GM23248 (cell line): ENCODE results near the gene MGMT. TPM values are rescaled to one million over a fixed set of nuclear protein-coding genes. Genes with fewer than 3 reads are reported as not detected.

Experiments
- DNase-seq: peaks from one replicate; pipeline ENCODE4 v3.0.0-alpha.2; 2015
- H2AFZ ChIP-seq: fragments of 200-600 bp; sonication (generic); 2 replicates; pipeline ENCODE4 v1.6.1; 2016; ENCODE audit warnings: antibody characterized with exemption
- H3F3A ChIP-seq: fragments of 200-600 bp; sonication (generic); 2 replicates; pipeline ENCODE4 v1.6.1; 2016; ENCODE audit warnings: mild to moderate bottlenecking, antibody characterized with exemption, mixed run types; ENCODE audit not compliant: insufficient read depth
- H3K27ac ChIP-seq: fragments of 200-600 bp; sonication (generic); 2 replicates; pipeline ENCODE4 v1.5.1; 2016; ENCODE audit warnings: mild to moderate bottlenecking
- H3K27me3 ChIP-seq: fragments of 200-600 bp; sonication (generic); replicated peaks from 2 replicates; pipeline ENCODE4 v1.6.1; 2016; ENCODE audit warnings: mild to moderate bottlenecking; ENCODE audit not compliant: insufficient read depth
- H3K36me3 ChIP-seq: fragments of 200-600 bp; sonication (generic); 2 replicates; pipeline ENCODE4 v1.6.1; 2016; ENCODE audit warnings: low read depth, mild to moderate bottlenecking
- H3K4me1 ChIP-seq: fragments of 200-600 bp; sonication (generic); 2 replicates; pipeline ENCODE4 v1.6.1; 2016; ENCODE audit warnings: mild to moderate bottlenecking; ENCODE audit not compliant: insufficient read depth
- H3K4me2 ChIP-seq: fragments of 200-600 bp; sonication (generic); one replicate; pipeline ENCODE4 v1.6.1; 2016; ENCODE audit warnings: mild to moderate bottlenecking; ENCODE audit not compliant: unreplicated experiment
- H3K4me3 ChIP-seq: fragments of 200-600 bp; sonication (generic); 2 replicates; pipeline ENCODE4 v1.5.1; 2016; ENCODE audit warnings: mild to moderate bottlenecking
- H3K79me2 ChIP-seq: fragments of 200-600 bp; sonication (generic); 2 replicates; pipeline ENCODE4 v1.6.1; 2016; ENCODE audit warnings: mild to moderate bottlenecking; ENCODE audit not compliant: insufficient read depth
- H3K9ac ChIP-seq: fragments of 200-600 bp; sonication (generic); 2 replicates; pipeline ENCODE4 v1.6.1; 2016; ENCODE audit warnings: mild to moderate bottlenecking
- H3K9me2 ChIP-seq: fragments of 200-600 bp; sonication (generic); 2 replicates; pipeline ENCODE4 v1.6.1; 2016; ENCODE audit warnings: mixed run types, mild to moderate bottlenecking, moderate library complexity; ENCODE audit not compliant: insufficient read depth
- H3K9me3 ChIP-seq: fragments of 200-600 bp; sonication (generic); one replicate; pipeline ENCODE4 v1.6.1; 2017; ENCODE audit warnings: low read depth
- H4K20me1 ChIP-seq: fragments of 200-600 bp; sonication (generic); 2 replicates; pipeline ENCODE4 v1.6.0; 2016; ENCODE audit not compliant: insufficient read depth
- EZH2 ChIP-seq: fragments of 200-600 bp; sonication (generic); IDR thresholded peaks from 2 replicates; pipeline ENCODE4 v1.6.1; 2018; ENCODE audit warnings: antibody characterized with exemption, mild to moderate bottlenecking; ENCODE audit not compliant: insufficient read depth, poor library complexity, severe bottlenecking
- EZH2phosphoT487 ChIP-seq: fragments of 200-600 bp; sonication (generic); IDR thresholded peaks from 2 replicates; pipeline ENCODE4 v1.6.1; 2018; ENCODE audit warnings: antibody characterized with exemption, moderate library complexity, mild to moderate bottlenecking, low read depth; ENCODE audit not compliant: insufficient read depth
- WGBS, 2 experiments: methylation state at CpG; one replicate each; pipeline ENCODE4 v1.1.6; 2015 to 2017; ENCODE audit warnings: low lambda C conversion rate in 2 of 2, low coverage in 1 of 2; ENCODE audit errors: missing lambda C conversion rate in 2 of 2; 5-methylcytosine and 5-hydroxymethylcytosine counted together
- in situ Hi-C: fragments of 300-500 bp; cut with MboI; formaldehyde crosslinking; loops from 2 replicates; pipeline ENCODE4 v1.15.0; 2020
- polyA plus RNA-seq: library from polyadenylated mRNA; unstranded; fragments of >200 nt; fragmentation: Nextera tagmentation; extraction: Ambion mirVana; gene quantifications from 2 replicates; pipeline ENCODE4 v1.2.1, GENCODE V29; 2016
- total RNA-seq: library from RNA; depleted of rRNA; stranded (reverse); fragments of >200 nt; shearing (Covaris generic); gene quantifications from 2 replicates; pipeline ENCODE4 v1.2.3, GENCODE V29; 2014

Gene MGMT
- total and polyA plus RNA-seq, 2 experiments from 2014 or later, result 28.5 to 35.1 TPM

- DNase-seq, result no peak
- H3K4me2 ChIP-seq, result no peak overlapping the region
- no peak overlapping the region for H3K9ac ChIP-seq
Measured at GRCh38 chr10:129605986-129606518, 139.0 kb downstream of the MGMT start.

DNA sequence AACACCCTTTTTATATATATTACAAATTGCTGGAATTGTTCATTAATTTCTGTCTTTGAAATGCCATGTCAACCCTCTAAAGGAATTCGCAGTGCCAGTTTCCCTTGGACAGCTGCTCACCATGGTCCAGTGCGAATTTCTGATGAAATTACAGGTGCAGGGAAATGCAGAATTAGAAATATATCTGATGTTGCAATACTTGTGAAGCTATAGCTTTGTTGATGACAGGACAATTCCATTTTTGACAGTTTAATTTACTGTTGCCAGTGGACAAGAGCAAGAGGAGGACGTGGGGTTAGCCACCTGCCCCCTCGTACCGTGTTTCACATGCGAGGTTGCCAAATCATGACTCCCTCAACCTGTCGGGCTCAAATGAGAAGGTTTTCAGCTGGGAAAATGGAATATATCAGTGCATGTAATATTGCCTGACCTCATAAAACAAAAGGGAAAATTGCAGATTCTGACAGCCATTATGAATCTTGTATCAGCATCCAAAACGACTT, 140.6 kb downstream of the MGMT start:
- no peak overlapping the region for H3K9ac ChIP-seq
- no peak overlapping the region for H3K27ac ChIP-seq
- H3K4me3 ChIP-seq, result no peak overlapping the region
- no peak for DNase-seq
- no peaks in the 10 kb centered on the region for H3K36me3 ChIP-seq
- H3K9me3 ChIP-seq, result no peaks in the 10 kb centered on the region
- in situ Hi-C loops, result no loop called here
- H3K9me2 ChIP-seq, result no peaks in the 10 kb centered on the region
- H3K4me1 ChIP-seq, result no peaks in the 10 kb centered on the region
- no peak for TF ChIP-seq EZH2
- TF ChIP-seq EZH2phosphoT487, result no peak
- H3K4me2 ChIP-seq, result no peak overlapping the region
- H2AFZ ChIP-seq, result no peak overlapping the region
- no peaks in the 10 kb centered on the region for H3F3A ChIP-seq
- H3K27me3 ChIP-seq, result no peaks in the 10 kb centered on the region
- no peaks in the 10 kb centered on the region for H4K20me1 ChIP-seq
- H3K79me2 ChIP-seq, result no peaks in the 10 kb centered on the region
- 95 to 97% methylated on average over 8 of the region's 8 CpGs for WGBS, 2 experiments

More at GRCh38 chr10:129605986-129606518, 139.0 kb downstream of the MGMT start:
- Histone ChIP-seq H3K4me1 (no peaks in the 10 kb centered on the region), H3K9me3 (no peaks in the 10 kb centered on the region), H3K4me3 (no peak overlapping the region), H3F3A (no peaks in the 10 kb centered on the region), H3K36me3 (no peaks in the 10 kb centered on the region), H3K9me2 (no peaks in the 10 kb centered on the region), H2AFZ (no peak overlapping the region), H3K27me3 (no peaks in the 10 kb centered on the region), H3K79me2 (no peaks in the 10 kb centered on the region), H4K20me1 (no peaks in the 10 kb centered on the region), H3K27ac (no peak overlapping the region)
- 96 to 97% methylated on average over 19 of the region's 19 CpGs for WGBS, 2 experiments
- no peak for TF ChIP-seq EZH2phosphoT487
- no peak for TF ChIP-seq EZH2
- in situ Hi-C loops, result no loop called here

DNA sequence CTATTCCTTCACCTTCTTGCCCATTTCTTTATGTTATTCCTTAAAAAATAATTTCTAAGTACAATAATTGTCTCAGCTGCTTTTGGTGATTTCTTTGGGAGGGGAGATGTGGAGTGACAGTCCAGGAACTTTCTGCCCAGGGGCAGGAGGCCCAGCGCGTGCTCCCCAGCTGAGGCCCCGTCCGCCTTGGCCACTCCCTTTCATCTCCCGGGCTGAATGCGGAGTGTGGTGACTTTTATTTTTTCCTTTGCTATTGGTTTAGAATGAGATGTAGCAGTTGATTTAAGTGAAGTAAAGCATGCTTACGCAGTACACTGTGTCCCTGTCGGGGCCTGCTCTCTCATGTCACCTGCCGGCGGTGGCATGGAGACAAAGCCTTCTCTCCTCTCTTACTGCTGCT, 141.6 kb downstream of the MGMT start:
- Histone ChIP-seq H3K36me3 (no peaks in the 10 kb centered on the region), H3K9ac (no peak overlapping the region), H3K9me2 (no peaks in the 10 kb centered on the region), H3K79me2 (no peaks in the 10 kb centered on the region), H3K4me1 (no peaks in the 10 kb centered on the region), H4K20me1 (no peaks in the 10 kb centered on the region), H3K4me2 (no peak overlapping the region), H3K4me3 (no peak overlapping the region), H3F3A (no peaks in the 10 kb centered on the region), H3K27me3 (no peaks in the 10 kb centered on the region), H3K27ac (no peak overlapping the region), H2AFZ (no peak overlapping the region), H3K9me3 (no peaks in the 10 kb centered on the region)
- TF ChIP-seq EZH2phosphoT487, result no peak
- TF ChIP-seq EZH2, result no peak
- DNase-seq, result no peak
- WGBS, 2 experiments, result 87 to 93% methylated on average over 10 of the region's 10 CpGs
- in situ Hi-C loops, result no loop called here

GRCh38 chr10:129609551-129609950, 142.5 kb downstream of the MGMT start:
- Histone ChIP-seq H4K20me1 (no peaks in the 10 kb centered on the region), H3K9me3 (no peaks in the 10 kb centered on the region), H3F3A (no peaks in the 10 kb centered on the region), H3K27ac (no peak overlapping the region), H3K9me2 (no peaks in the 10 kb centered on the region), H2AFZ (no peak overlapping the region), H3K79me2 (no peaks in the 10 kb centered on the region), H3K4me1 (no peaks in the 10 kb centered on the region), H3K27me3 (no peaks in the 10 kb centered on the region), H3K9ac (no peak overlapping the region), H3K36me3 (no peaks in the 10 kb centered on the region), H3K4me3 (no peak overlapping the region), H3K4me2 (no peak overlapping the region)
- no peak for DNase-seq
- in situ Hi-C loops, result no loop called here
- WGBS, 2 experiments, result 89 to 90% methylated on average over 9 of the region's 9 CpGs
- no peak for TF ChIP-seq EZH2phosphoT487
- no peak for TF ChIP-seq EZH2
